SK-N-SH (cell line): ENCODE measurements around the gene PRKG1. TPM values are rescaled to one million over a fixed set of nuclear protein-coding genes. Genes with fewer than 3 reads are reported as not detected.

ENCODE experiments used
- CTCF ChIA-PET: fragments of 300-600, 350-600 bp; formaldehyde crosslinking; extraction: SDS; loops from one replicate; lab custom pipeline; 2021; lab: Yijun Ruan, JAX
- POLR2A ChIA-PET: fragments of 350-600 bp; sonication (Branson Sonifier 250); formaldehyde crosslinking; extraction: SDS; loops from one replicate; lab custom pipeline; 2020; ENCODE audit warnings: antibody characterized with exemption, inconsistent platforms; lab: Yijun Ruan, JAX
- DNase-seq: peaks from one replicate; pipeline ENCODE4 v3.0.0; 2012
- H2AFZ ChIP-seq: fragments of 200-600 bp; sonication (generic); 2 replicates; pipeline ENCODE4 v1.8.1; 2016; ENCODE audit warnings: antibody characterized with exemption, mild to moderate bottlenecking, low read depth
- H3F3A ChIP-seq: fragments of 200-600 bp; sonication (generic); replicated peaks from 2 replicates; pipeline ENCODE3; 2016; ENCODE audit warnings: antibody characterized with exemption, mild to moderate bottlenecking; ENCODE audit not compliant: insufficient read depth
- H3K27ac ChIP-seq, 2 experiments: fragments of 200-500 bp in 1 of 2; fragments of 200-600 bp in 1 of 2; sonication (Bioruptor generic) in 1 of 2; sonication (generic), shearing (Covaris generic) in 1 of 2; 2 replicates each; pipeline versions ENCODE4 v1.5.1 to v1.6.1; 2014 to 2016; ENCODE audit warnings: low read depth in 2 of 2, inconsistent platforms in 1 of 2, low read length in 1 of 2, mild to moderate bottlenecking in 1 of 2, mixed read lengths in 1 of 2
- H3K27me3 ChIP-seq: fragments of 200-600 bp; sonication (generic), shearing (Covaris generic); 2 replicates; pipeline ENCODE4 v1.6.1; 2016; ENCODE audit warnings: mixed run types; ENCODE audit not compliant: insufficient read depth
- H3K36me3 ChIP-seq, 2 experiments: fragments of 200-500 bp in 1 of 2; fragments of 200-600 bp in 1 of 2; sonication (Bioruptor generic) in 1 of 2; sonication (generic) in 1 of 2; replicated peaks in 1 of 2; 2 replicates each; pipeline versions ENCODE3 to v1.5.1; 2014 to 2016; ENCODE audit warnings: low read length in 1 of 2, mild to moderate bottlenecking in 1 of 2; ENCODE audit not compliant: insufficient read depth in 2 of 2, control insufficient read depth in 1 of 2
- H3K4me1 ChIP-seq, 2 experiments: fragments of 200-500 bp in 1 of 2; fragments of 200-600 bp in 1 of 2; sonication (Bioruptor generic) in 1 of 2; sonication (generic), shearing (Covaris generic) in 1 of 2; 2 replicates each; pipeline versions ENCODE4 v1.5.1 to v1.6.1; 2014 to 2016; ENCODE audit warnings: low read depth in 1 of 2, low read length in 1 of 2, mixed run types in 1 of 2; ENCODE audit not compliant: insufficient read depth in 2 of 2, control insufficient read depth in 1 of 2
- H3K4me2 ChIP-seq: fragments of 200-600 bp; sonication (generic), shearing (Covaris generic); 2 replicates; pipeline ENCODE4 v1.6.1; 2017; ENCODE audit warnings: mixed run types
- H3K4me3 ChIP-seq, 2 experiments: fragments of 200-500 bp in 1 of 2; fragments of 200-600 bp in 1 of 2; sonication (Bioruptor generic) in 1 of 2; sonication (generic), shearing (Covaris generic) in 1 of 2; 2 replicates each; pipeline versions ENCODE4 v1.5.1 to v1.8.1; 2014 to 2016; ENCODE audit warnings: low read depth in 2 of 2, inconsistent platforms in 1 of 2, low read length in 1 of 2, mild to moderate bottlenecking in 1 of 2, mixed read lengths in 1 of 2, moderate library complexity in 1 of 2
- H3K79me2 ChIP-seq: fragments of 200-600 bp; sonication (generic); 2 replicates; pipeline ENCODE4 v1.8.1; 2017; ENCODE audit warnings: mild to moderate bottlenecking; ENCODE audit not compliant: insufficient read depth
- H3K9ac ChIP-seq: fragments of 200-600 bp; sonication (generic); 2 replicates; pipeline ENCODE4 v1.6.1; 2017; ENCODE audit warnings: mixed run types
- H3K9me2 ChIP-seq: fragments of 200-600 bp; sonication (generic); 2 replicates; pipeline ENCODE4 v1.6.1; 2017; ENCODE audit warnings: mixed run types
- H3K9me3 ChIP-seq: fragments of 200-600 bp; sonication (generic); 2 replicates; pipeline ENCODE4 v1.6.1; 2017; ENCODE audit warnings: mixed run types, mild to moderate bottlenecking, moderate library complexity
- H4K20me1 ChIP-seq: fragments of 200-600 bp; sonication (generic); 2 replicates; pipeline ENCODE4 v1.6.1; 2017; ENCODE audit warnings: mild to moderate bottlenecking, mixed run types; ENCODE audit not compliant: insufficient read depth
- EP300 ChIP-seq, 2 experiments: IDR thresholded peaks; 2 replicates each; pipeline versions ENCODE4 v1.4.0 to v1.6.1; 2012; ENCODE audit warnings: borderline replicate concordance in 1 of 2, low read depth in 1 of 2, low read length in 1 of 2
- EZH2phosphoT487 ChIP-seq: fragments of 200-600 bp; sonication (generic); IDR thresholded peaks from 2 replicates; pipeline ENCODE4 v1.6.1; 2017; ENCODE audit warnings: low read depth, mixed run types, mild to moderate bottlenecking, antibody characterized with exemption, moderate library complexity, borderline replicate concordance
- FOXJ3 ChIP-seq: sonication (generic); formaldehyde crosslinking; IDR thresholded peaks from 2 replicates; pipeline ENCODE4 v1.5.1; 2020; ENCODE audit warnings: mild to moderate bottlenecking, missing genetic modification reagents
- FOXM1 ChIP-seq: IDR thresholded peaks from 2 replicates; pipeline ENCODE4 v1.4.0; 2012; ENCODE audit warnings: low read depth, mild to moderate bottlenecking
- GABPA ChIP-seq: IDR thresholded peaks from 2 replicates; pipeline ENCODE4 v1.4.0; 2012; ENCODE audit warnings: low read depth, mild to moderate bottlenecking
- JUND ChIP-seq: IDR thresholded peaks from 2 replicates; pipeline ENCODE4 v1.4.0; 2012
- MEF2A ChIP-seq: IDR thresholded peaks from 2 replicates; pipeline ENCODE4 v1.4.0; 2012; ENCODE audit warnings: low read depth, borderline replicate concordance
- NFIC ChIP-seq: IDR thresholded peaks from 2 replicates; pipeline ENCODE4 v1.4.0; 2012; ENCODE audit warnings: borderline replicate concordance
- NRF1 ChIP-seq: IDR thresholded peaks from 2 replicates; pipeline ENCODE4 v1.6.1; 2012; ENCODE audit warnings: low read depth, mild to moderate bottlenecking, low read length
- POLR2AphosphoS5 ChIP-seq: IDR thresholded peaks from 2 replicates; pipeline ENCODE4 v1.6.1; 2012; ENCODE audit warnings: low read depth, low read length
- RAD21 ChIP-seq: IDR thresholded peaks from 2 replicates; pipeline ENCODE4 v1.6.1; 2012; ENCODE audit warnings: mild to moderate bottlenecking, low read length
- RFX5 ChIP-seq: IDR thresholded peaks from 2 replicates; pipeline ENCODE4 v1.6.1; 2012; ENCODE audit warnings: mild to moderate bottlenecking, improper control_type of control experiment, low read length
- TAF1 ChIP-seq: IDR thresholded peaks from 2 replicates; pipeline ENCODE4 v1.6.1; 2012; ENCODE audit warnings: low read depth, mild to moderate bottlenecking, low read length, moderate library complexity, borderline replicate concordance
- TCF12 ChIP-seq: IDR thresholded peaks from 2 replicates; pipeline ENCODE4 v1.4.0; 2012
- TEAD4 ChIP-seq: IDR thresholded peaks from 2 replicates; pipeline ENCODE4 v1.4.0; 2012; ENCODE audit warnings: mild to moderate bottlenecking, borderline replicate concordance; ENCODE audit not compliant: insufficient read depth
- WGBS: methylation state at CpG from one replicate; pipeline ENCODE4 v1.1.6; 2017; ENCODE audit warnings: low lambda C conversion rate; 5-methylcytosine and 5-hydroxymethylcytosine counted together
- polyA plus RNA-seq, 3 experiments: library from polyadenylated mRNA; depleted of rRNA; stranded (reverse); fragments of >200 nt; gene quantifications; 2 replicates each; pipeline ENCODE4 v1.2.3, GENCODE V29; 2012
- TF ChIP-seq, protein P1 (sequence below): IDR thresholded peaks from 2 replicates; pipeline ENCODE4 v1.4.0; 2012; ENCODE audit warnings: low read depth, borderline replicate concordance
- TF ChIP-seq, protein P2 (sequence below): IDR thresholded peaks from 2 replicates; pipeline ENCODE4 v1.4.0; 2012; ENCODE audit warnings: low read depth

The PRKG1 gene
- polyA plus RNA-seq, 1 of the 3 experiments (the other 2 are of a cell fraction): 4.1 TPM

- no peak for DNase-seq
- H3K4me2 ChIP-seq: no peak overlapping the region
- no peaks in the 10 kb centered on the region; a peak in 1 of 4 replicates for H3K4me1 ChIP-seq
- no peaks in the 10 kb centered on the region for H3K36me3 ChIP-seq
- POLR2A ChIA-PET: no interaction called here
- H3K27me3 ChIP-seq: no peaks in the 10 kb centered on the region
- CTCF ChIA-PET: interaction anchor here (2.0 kb wide), 1 partner anchor 188 kb away, joined by 4 read pairs; no protein-coding TSS in a partner anchor
- H4K20me1 ChIP-seq: no peaks in the 10 kb centered on the region
- no peak overlapping the region for H3K27ac ChIP-seq
- H3K9me2 ChIP-seq: no peaks in the 10 kb centered on the region
- 100% methylated on average over 4 of the region's 4 CpGs for WGBS
- no peak overlapping the region for H3K4me3 ChIP-seq
- H3K79me2 ChIP-seq: no peaks in the 10 kb centered on the region
- H3F3A ChIP-seq: peaks cover 2% of the 10 kb centered on the region
- TF ChIP-seq, protein P1, sequence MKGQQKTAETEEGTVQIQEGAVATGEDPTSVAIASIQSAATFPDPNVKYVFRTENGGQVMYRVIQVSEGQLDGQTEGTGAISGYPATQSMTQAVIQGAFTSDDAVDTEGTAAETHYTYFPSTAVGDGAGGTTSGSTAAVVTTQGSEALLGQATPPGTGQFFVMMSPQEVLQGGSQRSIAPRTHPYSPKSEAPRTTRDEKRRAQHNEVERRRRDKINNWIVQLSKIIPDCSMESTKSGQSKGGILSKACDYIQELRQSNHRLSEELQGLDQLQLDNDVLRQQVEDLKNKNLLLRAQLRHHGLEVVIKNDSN: no peak
- no peak for TF ChIP-seq FOXM1
- TF ChIP-seq NRF1: no peak
- no peak for TF ChIP-seq EP300 (IDR thresholded peaks at IDR 0.05; ENCODE audit: borderline replicate concordance in 1 of 2, low read depth in 1 of 2, low read length in 1 of 2)
- TF ChIP-seq MEF2A: no peak
- no peak for TF ChIP-seq GABPA
- TF ChIP-seq JUND: no peak
- TF ChIP-seq FOXJ3 (CRISPR knock-in tag): no peak
- no peak for TF ChIP-seq EZH2phosphoT487
- no peak for TF ChIP-seq NFIC
- TF ChIP-seq, protein P2, sequence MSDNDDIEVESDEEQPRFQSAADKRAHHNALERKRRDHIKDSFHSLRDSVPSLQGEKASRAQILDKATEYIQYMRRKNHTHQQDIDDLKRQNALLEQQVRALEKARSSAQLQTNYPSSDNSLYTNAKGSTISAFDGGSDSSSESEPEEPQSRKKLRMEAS: no peak
- TF ChIP-seq TCF12: no peak
- no peak for TF ChIP-seq TEAD4
- TF ChIP-seq TAF1: no peak
- TF ChIP-seq RAD21: no peak
- no peak for TF ChIP-seq POLR2AphosphoS5
- TF ChIP-seq RFX5: no peak
- no peaks in the 10 kb centered on the region for H3K9me3 ChIP-seq
- H2AFZ ChIP-seq: no peak overlapping the region
- no peak overlapping the region for H3K9ac ChIP-seq
Measured at GRCh38 chr10:52300599-52301277, 1226.5 kb downstream of the PRKG1 start.
